IMR-90 (cell line): Measurements from ENCODE around the gene ATP23.

Experiments
- BHLHE40 ChIP-seq: fragments of 150-350 bp; IDR thresholded peaks from 2 replicates; pipeline ENCODE4 v1.6.1; 2016; ENCODE audit warnings: mild to moderate bottlenecking, low read depth, low read length
- CTCF ChIP-seq: conservative IDR thresholded peaks from 2 replicates; pipeline ENCODE4 v1.5.1; 2012; ENCODE audit warnings: mild to moderate bottlenecking, low read depth, low read length, improper control_type of control experiment
- MAZ ChIP-seq: IDR thresholded peaks from 2 replicates; pipeline ENCODE4 v1.6.1; 2012; ENCODE audit warnings: low read depth, mild to moderate bottlenecking, low read length, improper control_type of control experiment, moderate library complexity, borderline replicate concordance
- MXI1 ChIP-seq: IDR thresholded peaks from 2 replicates; pipeline ENCODE4 v1.6.1; 2012; ENCODE audit warnings: low read depth, mild to moderate bottlenecking, low read length, moderate library complexity, borderline replicate concordance
- POLR2A ChIP-seq: IDR thresholded peaks from 2 replicates; pipeline ENCODE4 v1.6.1; 2012; ENCODE audit warnings: mild to moderate bottlenecking, low read depth, low read length
- RFX5 ChIP-seq: IDR thresholded peaks from 2 replicates; pipeline ENCODE4 v1.8.0; 2012; ENCODE audit warnings: low read depth, mild to moderate bottlenecking, low read length, moderate library complexity

GRCh38 chr12:57940915-57941164 lies 527 bp upstream of the ATP23 start:
- no peak for TF ChIP-seq CTCF
- no peak for TF ChIP-seq MXI1
- TF ChIP-seq POLR2A, result no peak
- no peak for TF ChIP-seq MAZ
- no peak for TF ChIP-seq RFX5
- TF ChIP-seq BHLHE40, result no peak
